ENCODE measurements around the gene SH2D2A.

- TF ChIP-seq MXI1 (IDR thresholded peaks at IDR 0.05; ENCODE audit: borderline replicate concordance, low read depth, low read length) (no peak), CTCF (conservative IDR thresholded peaks at IDR 0.05; ENCODE audit: low read depth, low read length) (no peak), BHLHE40 (IDR thresholded peaks at IDR 0.05; ENCODE audit: low read depth, low read length) (no peak), SMC3 (IDR thresholded peaks at IDR 0.05; ENCODE audit: low read depth, low read length) (no peak), POLR2A (IDR thresholded peaks at IDR 0.05; ENCODE audit: low read depth, low read length) (no peak), RFX5 (IDR thresholded peaks at IDR 0.05; ENCODE audit: low read depth, low read length) (no peak), MAZ (IDR thresholded peaks at IDR 0.05; ENCODE audit: borderline replicate concordance, low read depth, low read length) (no peak), ELK1 (IDR thresholded peaks at IDR 0.05; ENCODE audit: borderline replicate concordance, low read depth, low read length) (no peak), RCOR1 (IDR thresholded peaks at IDR 0.05; ENCODE audit: insufficient replicate concordance, low read length) (no peak), RAD21 (IDR thresholded peaks at IDR 0.05; ENCODE audit: low read length) (no peak), NFE2L2 (IDR thresholded peaks at IDR 0.05; ENCODE audit: low read depth, low read length) (no peak), USF2 (IDR thresholded peaks at IDR 0.05; ENCODE audit: low read depth, low read length) (no peak), MAFK (IDR thresholded peaks at IDR 0.05; ENCODE audit: low read depth, low read length) (no peak)
Observed at GRCh38 chr1:156845055-156845952, 28.7 kb upstream of the SH2D2A start.
